Retina (tissue), 1 donor: ENCODE data around the gene B3GALT2.
A peak's percentile ranks its signal among the peaks of the same experiment; 100 is the strongest.
"Not testable (repeated sequence)": the region's sequence is repeated elsewhere in the genome, so short reads cannot be mapped to it uniquely, and the experiment has no call there.

ENCODE experiments used
- DNase-seq: peaks from one replicate; pipeline ENCODE4 v3.0.0-alpha.2; 2016

B3GALT2 gene, protein sequence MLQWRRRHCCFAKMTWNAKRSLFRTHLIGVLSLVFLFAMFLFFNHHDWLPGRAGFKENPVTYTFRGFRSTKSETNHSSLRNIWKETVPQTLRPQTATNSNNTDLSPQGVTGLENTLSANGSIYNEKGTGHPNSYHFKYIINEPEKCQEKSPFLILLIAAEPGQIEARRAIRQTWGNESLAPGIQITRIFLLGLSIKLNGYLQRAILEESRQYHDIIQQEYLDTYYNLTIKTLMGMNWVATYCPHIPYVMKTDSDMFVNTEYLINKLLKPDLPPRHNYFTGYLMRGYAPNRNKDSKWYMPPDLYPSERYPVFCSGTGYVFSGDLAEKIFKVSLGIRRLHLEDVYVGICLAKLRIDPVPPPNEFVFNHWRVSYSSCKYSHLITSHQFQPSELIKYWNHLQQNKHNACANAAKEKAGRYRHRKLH

DNA sequence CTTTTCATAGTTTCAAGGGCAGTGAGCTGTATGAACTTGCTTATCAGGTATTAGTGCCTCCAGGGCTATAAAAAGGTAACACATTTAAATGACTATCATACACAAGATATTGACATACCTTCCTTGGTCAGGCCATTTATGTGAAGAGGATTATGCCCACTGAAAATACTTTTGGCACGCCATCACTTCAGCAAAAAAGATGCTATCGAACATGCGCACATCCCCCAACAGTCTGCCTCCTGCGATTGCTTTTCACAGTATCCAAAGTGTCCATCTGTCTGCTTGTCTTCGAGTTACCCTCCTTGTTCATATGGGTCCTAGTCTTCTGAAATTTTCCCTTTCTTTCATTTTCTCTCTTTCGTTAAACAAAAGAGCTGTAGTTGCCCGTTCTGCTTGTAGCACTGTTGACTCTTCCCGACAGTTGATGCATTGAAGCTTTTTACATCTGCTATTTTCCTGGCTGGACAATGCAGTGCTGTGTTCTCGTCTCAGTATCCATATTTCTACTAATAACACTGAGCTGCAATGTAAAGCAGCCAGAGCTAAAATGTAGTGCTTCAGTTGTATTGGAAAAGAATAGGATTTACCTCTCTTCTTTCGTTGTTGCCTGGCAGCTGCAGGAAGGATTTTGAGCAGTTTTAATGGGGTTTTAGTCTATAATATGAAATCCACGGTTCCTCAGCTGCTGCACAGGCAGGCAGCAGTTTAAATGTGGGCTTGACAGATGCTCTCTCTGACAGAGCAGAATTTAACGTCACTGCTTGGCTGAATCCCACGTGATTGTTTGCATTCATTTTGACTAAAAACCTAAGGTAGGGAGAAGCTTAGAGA is at the start of gene B3GALT2:
TSS of gene B3GALT2 (minus strand) at position 713 of the 831 bp plus-strand sequence. CDS start 5,051 bp downstream, outside the sequence.
- peak; percentile 84 for DNase-seq

DNA sequence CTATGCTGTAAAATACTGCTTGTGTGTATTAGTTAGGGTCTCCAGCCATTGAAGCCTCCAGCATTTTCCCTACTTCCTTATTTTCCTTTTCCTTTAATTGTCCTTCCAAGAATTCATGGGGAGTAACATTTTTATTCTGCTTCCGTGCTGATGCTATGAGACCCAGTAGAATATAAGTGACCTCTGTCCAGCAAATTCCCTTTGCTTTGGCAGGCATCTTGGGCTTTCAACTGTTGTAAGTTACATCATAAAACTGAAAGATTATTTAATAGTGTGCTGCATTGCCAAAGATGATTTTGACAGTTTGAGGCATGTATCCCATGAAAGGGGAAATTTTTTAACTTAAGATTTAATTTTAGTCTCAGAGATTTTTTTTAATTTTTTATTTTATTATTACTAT is 48.1 kb upstream of the B3GALT2 start:
- DNase-seq = no peak

DNA sequence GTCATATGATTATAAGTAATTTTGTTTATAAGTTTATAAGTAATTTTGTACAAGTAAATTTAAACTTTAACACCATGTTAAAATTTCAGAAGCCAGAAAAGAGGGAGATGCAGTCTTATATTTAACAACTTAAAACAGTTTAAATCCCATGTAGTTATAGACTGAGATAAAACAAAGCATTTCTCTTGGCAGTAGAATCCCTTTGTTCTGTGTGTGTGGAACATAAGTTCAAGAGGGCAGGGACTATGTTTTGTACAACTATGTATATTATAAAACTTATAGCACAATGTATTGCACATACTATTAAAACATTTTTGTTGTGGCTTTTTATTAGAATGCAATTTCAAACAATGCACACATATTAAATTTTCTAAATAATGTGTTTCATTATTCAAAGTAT is 44.7 kb upstream of the B3GALT2 start:
- not testable (repeated sequence) for DNase-seq

DNA sequence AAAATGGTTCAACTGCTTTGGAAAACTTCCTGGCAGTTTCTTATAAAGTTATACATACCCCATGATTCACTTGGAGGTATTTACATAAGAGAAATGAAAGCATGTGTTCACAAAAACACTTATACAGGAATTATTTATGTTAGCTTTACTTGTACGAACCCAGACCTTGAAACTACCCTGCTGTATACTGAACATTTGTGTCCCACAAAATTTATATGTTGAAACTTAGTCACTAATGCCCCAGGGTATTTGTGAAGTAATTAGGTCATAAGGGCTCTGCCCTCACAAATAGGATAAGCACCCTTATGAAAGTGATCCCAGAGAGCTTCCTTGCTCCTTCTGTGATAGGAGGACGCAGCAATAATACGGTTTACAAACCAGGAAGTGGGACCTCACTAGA is 42.7 kb upstream of the B3GALT2 start:
- DNase-seq = no peak

DNA sequence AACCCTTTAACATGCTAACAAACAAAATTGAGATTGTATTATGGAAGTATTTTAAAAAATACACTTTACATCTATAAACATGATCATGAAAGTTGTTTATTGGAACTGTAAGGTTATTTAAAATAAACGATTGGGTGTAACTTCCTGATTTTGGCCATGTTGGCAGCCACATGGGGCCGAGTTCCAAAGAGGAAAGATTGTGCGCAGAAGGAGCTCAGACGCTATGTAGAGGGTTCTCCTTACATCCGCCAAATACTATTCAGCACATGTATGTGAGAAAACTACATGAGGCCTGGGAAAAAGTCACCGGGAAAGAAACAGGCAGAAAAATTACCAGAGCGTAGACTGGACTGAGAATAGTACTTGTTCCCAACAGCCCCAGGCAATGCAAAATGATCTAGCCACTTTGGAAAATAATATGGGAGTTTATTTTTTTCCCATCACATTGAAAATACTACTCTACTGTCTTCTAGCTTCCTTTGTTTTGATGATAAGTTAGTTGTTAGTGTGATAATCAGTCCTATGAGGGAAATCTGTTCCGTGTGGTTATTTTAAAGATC is 35.7 kb upstream of the B3GALT2 start:
- DNase-seq = peak; percentile 14

DNA sequence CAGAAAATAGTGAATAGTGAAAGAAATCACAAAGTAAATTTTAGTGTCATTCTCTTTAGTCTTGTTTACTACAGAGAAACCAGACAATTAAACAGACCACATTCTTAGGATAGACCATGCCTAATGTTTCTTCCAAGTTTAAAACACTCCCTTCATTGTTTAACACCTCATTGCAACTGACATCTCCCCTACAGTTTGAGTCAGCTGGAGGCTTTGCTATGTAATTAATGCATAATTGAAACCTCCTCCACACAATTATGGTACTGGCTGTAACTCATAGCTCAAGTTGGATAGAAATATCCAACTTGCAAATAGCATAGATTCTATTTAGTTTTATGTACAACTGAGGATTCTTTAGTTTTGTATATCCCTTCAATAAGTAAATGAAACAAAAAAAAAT is 35.2 kb upstream of the B3GALT2 start:
- peak; percentile 18 for DNase-seq

DNA sequence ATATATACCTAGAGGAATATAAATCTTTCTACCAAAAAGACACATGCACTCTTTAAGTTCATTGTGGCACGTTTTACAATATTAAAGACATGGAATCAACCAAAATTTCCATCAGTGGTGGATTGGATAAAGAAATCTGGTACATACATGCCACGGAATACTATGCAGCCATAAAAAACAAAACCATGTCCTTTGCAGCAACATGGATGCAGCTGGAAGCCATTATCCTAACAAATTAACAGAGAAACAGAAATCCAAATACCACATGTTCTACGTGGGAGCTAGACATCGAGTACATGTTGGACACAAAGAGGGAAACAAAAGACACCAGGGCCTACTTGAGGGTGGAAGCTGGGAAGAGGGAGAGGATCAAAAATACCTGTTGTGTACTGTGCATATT is 33.0 kb upstream of the B3GALT2 start:
- DNase-seq = no peak

DNA sequence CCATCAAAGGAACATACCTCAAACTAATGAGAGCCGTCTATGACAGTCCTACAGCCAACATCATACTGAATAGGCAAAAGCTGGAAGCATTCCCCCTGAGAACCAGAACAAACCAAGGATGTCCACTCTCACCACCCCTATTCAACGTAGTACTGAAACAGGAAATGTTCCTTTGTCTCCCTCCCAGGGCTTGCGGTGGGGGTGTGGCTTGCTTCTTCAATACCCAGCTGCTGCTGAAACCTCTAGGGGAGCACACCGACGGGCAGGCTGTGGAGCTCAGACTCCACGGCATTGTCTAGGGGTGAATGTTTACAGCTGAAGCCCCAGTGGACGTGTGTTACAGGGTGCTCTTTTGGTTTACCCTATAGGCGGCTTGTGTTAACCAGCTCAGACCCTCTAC is 30.5 kb upstream of the B3GALT2 start:
- DNase-seq = no peak

DNA sequence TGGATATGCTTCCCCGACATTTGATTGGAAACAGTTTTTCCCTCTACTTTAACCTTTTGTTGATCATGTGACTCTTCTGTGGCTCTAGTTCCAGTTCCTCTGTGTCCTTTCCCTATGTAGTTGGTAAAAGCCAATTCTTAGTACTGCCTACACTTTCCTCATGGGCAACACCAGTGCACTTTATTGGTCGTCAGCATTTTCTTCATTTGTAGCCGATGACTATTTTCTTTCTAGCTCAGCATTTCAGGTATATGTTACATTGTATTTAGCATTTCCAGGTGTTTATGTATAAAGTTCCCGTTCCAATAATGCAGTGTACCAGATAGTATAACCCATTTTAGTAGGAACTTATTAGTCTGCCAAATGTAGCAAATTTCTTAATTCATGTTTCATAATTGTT is 27.6 kb upstream of the B3GALT2 start:
- no peak for DNase-seq

DNA sequence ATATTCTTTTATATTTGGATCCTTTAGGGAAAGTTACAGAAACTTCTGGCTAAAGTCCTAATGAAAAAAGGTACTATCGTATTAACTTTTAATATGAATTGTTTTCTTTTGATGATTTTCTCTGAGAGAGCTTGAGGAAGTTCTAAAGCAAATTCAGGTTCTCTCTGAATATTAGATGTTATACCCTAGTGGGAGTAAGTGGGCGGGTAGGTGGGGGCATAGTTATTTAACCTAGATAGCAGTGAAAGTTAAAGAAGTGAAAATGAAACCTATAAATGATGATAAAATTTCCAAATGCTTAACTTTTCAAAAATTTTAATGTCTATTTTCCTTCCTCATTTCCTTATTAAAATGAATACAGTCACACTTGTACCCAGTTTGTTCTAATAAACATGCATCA is 26.2 kb upstream of the B3GALT2 start:
- no peak for DNase-seq

DNA sequence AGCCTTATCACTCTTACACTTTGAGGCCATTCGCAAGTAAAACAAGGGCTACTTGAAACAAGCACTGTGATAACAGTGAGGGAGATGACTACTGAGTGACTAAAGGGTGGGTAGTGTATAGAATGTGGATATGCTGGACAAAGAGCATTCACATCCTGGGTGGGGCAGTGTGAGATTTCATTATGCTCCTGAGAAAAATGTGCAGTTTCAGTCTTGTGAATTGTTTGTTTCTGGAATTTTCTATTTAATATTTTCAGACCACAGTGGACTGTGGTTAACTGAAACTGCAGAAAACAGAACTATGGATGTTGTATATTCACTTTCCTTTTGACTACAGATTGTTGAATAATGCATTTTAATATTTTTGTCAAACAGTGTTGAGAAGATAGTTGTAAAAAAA is 25.1 kb upstream of the B3GALT2 start:
- no peak for DNase-seq

DNA sequence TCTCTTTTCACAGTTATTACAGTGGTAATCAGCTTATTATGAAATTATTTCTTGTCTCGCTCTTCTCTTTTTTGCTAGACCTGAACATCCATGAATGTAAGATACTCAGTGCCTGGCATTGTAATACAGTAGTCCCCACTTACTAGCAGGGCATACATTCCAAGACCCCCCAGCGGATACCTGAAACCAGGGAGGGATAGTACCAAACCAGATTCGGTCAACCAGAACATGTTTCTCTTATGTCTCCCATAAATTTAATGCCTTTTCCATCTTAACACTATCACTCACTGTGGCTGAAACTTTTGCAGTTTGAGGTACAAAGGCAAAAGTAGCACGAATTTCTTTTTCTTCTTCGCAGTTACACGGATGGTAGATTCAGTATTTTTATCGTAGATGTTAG is 24.6 kb upstream of the B3GALT2 start:
- no peak for DNase-seq

DNA sequence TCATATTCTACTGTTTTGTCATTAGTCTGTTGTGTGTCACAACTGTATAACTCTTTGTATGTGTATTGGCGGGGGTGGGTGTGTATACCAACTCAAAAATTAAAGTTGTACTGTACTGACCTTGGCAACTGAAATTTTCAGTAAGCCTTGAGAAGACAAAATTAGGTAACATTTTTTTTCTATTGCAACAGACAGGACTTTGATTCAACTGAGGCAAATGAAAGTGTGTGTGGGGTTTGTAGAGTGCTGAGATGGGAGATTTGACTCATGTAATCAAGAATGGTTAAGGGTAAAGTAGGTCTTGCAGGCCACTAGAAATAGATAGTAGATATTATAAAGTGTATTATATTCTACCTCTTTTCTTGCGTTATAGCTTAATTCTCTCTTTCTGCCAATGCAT is 14.6 kb upstream of the B3GALT2 start:
- DNase-seq = no peak

DNA sequence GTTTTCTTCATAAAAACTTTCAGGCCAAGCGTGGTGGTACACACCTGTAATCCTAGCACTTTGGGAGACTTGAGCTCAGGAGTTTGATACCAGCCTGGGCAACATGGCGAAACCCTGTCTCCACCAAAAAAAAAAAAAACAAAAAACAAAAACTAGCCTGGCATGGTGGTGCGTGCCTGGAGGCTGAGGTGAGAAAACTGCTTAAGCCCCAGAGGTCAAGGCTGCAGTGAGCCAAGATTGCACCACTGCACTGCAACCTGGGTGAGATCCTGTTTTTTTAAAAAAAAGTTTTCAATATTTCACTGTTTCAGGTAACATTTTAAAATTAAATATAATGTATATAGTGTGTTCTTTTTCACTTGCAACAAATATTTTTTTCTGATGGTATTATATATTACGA is 13.5 kb upstream of the B3GALT2 start:
- DNase-seq = no peak

DNA sequence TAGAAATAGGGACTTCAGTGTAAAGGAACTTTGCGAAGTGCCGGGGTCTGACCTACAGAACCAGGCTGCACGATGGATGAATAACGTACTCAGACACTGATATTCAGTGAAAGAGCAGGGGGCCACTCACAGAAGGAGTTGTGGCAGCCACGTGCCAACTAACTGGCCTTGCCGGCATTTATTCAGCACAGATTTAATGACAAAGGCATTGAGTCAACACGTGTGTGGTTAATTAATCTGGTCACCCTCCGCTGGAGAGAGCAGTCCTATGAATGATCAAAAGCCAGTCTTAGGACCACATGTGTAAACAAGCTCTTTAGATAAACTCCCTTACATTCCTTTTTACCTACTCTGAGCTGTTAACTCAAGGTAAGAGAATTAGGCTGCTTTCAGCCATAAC is 6.2 kb upstream of the B3GALT2 start:
- no peak for DNase-seq

DNA sequence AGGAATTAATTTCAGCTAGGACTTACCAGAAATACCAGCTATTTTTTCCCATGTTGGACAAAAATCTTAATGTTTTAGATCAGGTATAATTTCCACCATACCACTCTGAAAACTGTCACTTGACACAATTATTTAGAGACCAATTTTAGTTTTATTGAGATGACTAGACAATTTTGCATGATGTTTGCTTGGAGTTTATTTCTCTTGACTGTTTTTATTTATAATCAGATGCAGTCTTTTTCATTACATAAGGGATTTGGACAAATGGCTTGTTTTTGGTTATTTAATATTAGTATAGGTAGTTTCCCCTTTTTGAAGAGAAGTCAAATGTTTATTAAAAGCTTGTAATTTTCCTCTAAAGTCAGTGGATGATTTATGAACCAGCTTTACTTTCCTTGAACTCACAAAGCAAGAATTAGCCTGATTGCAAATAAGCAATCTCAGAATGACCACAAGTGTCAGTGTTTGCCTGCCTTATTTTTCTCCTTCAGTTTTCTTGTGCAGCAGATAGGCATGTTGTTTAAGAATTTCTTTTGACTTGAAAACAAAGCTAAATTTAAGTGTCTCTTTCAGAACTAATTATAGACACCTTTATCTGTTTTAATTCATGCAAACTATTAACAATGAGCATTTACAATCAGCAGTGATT is 3.8 kb upstream of the B3GALT2 start:
- DNase-seq = no peak

DNA sequence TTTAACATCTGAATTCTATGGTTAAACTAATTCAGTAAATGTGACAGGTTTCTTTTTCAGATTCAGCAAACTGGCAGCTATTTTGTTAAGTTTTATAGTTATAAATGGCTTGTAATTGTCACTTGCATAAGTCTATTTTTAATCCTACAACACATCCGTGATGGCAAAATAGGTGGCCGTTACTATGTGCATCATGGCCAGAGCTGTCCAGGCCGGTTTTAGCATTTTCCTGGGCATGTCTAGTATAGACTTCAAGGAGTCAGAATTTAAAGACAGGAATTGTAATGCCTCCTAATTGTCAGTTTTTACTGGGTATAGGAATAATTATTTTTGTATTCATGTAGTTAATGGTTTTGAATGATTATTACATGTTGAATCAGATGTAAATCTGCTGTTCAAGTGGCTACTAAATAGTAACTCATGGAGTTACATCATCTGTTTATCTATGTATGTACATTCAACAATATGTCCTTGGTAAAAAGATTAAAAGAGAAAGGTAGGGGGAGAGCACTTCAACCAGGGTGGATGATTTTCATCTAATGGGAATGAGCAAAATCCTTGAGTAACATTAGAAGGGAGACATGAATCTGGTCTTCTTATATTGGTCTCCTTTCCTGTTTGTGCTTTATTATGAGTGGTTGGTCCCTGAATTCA is 3.2 kb upstream of the B3GALT2 start:
- DNase-seq = no peak

DNA sequence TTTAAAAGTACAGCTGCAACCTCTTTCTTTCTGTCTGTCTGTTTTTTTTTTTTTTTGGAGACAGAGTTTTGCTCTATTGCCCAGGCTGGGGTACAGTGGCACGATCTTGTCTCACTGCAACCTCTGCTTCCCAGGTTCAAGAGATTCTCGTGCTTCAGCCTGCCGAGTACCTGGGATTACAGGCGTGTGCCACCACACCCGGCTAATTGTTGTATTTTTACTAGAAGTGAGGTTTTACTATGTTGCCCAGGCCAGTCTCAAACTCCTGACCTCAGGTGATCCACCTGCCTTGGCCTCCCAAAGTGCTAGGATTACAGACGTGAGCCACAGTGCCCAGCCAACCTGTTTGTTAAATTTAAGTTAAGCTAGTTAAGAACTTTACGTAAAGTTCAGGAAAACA is 2.5 kb upstream of the B3GALT2 start:
- DNase-seq = not testable (repeated sequence)

DNA sequence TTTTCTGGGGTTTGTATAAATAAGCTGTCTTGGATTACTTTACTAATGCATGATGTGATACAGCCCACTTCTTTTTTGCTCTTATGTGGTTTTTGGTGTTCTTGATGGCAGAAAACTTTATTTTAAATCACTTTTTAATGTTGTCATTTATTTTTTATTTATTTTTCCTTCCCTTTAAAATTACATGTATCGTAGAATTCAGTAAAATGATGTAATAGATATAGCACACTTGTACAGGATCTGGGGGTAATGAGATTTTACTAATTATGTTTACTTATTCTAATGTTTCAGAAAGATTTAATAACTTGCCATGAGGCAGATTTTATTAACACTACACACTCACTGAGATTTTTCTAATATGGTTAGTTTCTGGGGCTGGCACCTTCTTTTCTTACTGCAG is 701 bp upstream of the B3GALT2 start:
- no peak for DNase-seq

DNA sequence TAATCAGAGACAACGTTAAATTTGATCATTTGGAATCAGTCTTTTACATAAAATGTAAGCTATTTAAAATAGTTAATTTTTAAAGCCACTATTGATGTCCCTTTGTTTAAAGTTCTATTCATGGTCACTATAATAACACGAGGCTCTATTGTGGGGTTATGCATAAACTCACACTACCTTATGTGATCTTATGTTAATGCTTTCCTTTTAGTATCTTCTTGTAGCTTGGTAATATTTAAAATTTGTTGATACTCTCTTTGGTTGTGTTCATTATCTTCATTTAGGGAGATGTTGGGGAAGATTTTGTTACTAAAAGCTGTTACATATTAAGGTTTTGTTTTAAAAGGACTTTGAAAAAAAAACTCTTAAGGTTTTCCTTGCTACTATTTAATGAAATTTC is 1.2 kb downstream of the B3GALT2 start:
- DNase-seq = no peak

DNA sequence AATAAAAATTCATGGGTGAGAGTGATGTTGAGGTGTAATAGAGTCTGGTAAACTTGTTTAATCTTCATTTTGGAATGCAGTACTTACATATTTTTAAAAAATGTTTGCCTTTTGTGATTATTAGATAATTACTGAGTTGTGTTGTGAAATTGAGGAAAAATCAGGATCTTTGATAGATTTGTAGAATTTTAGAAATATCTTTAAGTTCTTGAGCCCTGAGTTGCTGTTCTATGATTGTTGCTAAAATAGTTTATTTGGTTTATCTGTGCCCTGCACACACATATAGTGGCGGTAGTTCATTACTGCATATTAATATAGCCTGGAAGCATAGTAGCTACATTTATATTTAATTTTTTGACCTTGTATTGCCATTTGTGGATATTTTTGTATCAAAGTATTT is 1.6 kb downstream of the B3GALT2 start:
- no peak for DNase-seq

DNA sequence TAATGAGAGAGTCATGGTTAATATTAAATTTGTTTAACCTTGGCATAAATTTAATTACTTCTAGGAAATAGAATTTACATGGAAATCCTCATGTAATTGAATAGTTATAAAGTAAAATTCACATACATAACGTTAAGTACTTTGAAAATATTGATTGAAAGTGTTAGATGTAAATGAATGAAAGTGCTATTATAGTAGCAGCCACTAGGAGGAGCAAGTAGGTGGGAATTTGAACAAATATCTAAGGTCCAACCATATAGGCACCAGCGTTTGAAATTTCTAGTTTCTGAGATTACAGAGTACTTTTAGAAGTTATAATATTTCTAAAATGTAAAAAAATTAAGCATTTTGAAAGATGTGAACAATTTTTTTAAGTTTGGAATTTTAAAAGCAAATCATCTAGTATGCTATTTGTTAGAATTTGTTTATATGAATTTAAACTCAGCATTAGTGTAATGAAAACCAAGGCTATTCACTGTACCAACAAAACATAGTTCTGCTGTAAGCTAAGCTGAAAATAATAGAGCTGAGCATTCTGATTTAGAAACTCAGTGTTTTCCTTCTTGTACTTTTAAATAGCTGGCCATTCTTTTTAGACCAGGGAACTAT is 3.3 kb downstream of the B3GALT2 start:
- peak; percentile 21 for DNase-seq
